ENCODE results near the gene BAD. TPM values are rescaled to one million over a fixed set of nuclear protein-coding genes. Genes with fewer than 3 reads are reported as not detected.
A peak's percentile ranks its signal among the peaks of the same experiment; 100 is the strongest.

BAD gene
- total and polyA plus RNA-seq, 10 of the 15 experiments (the other 5 are each of a cell fraction or from before 2014, with no cell fraction given) = 1.5 to 67.2 (median 39.6) TPM

GRCh38 chr11:64284048-64284961 is at the start of gene BAD (continued):
- TF ChIP-seq NR2C2 (IDR thresholded peaks at IDR 0.05; ENCODE audit: borderline replicate concordance, control insufficient read depth, insufficient read length, low read depth) = no peak
- no peak for TF ChIP-seq ZNF384 (IDR thresholded peaks at IDR 0.05; ENCODE audit: borderline replicate concordance, low read depth, low read length)
- peak; percentile 31 for TF ChIP-seq TAF1 (IDR thresholded peaks at IDR 0.05; ENCODE audit: borderline replicate concordance, low read depth, low read length)
- TF ChIP-seq TCF7 (IDR thresholded peaks at IDR 0.05; ENCODE audit: borderline replicate concordance) = no peak
- no peak for TF ChIP-seq NFYA (IDR thresholded peaks at IDR 0.05; ENCODE audit: borderline replicate concordance, low read depth, low read length)
- TF ChIP-seq ZZZ3 (IDR thresholded peaks at IDR 0.05; ENCODE audit: control insufficient read depth, insufficient read length, low read depth) = no peak
- TF ChIP-seq MEF2B (IDR thresholded peaks at IDR 0.05; ENCODE audit: partially characterized antibody, poor library complexity, severe bottlenecking) = no peak
- TF ChIP-seq EGR1 (IDR thresholded peaks at IDR 0.05; ENCODE audit: borderline replicate concordance in 1 of 2, low read depth in 2 of 2, low read length in 2 of 2) = no peak
- no peak for TF ChIP-seq HDAC2 (IDR thresholded peaks at IDR 0.05)
- TF ChIP-seq SRF (IDR thresholded peaks at IDR 0.05; ENCODE audit: low read depth in 2 of 2, low read length in 2 of 2) = no peak
- TF ChIP-seq SUZ12 (IDR thresholded peaks at IDR 0.05; ENCODE audit: unreplicated experiment) = no peak
- TF ChIP-seq MEF2A (IDR thresholded peaks at IDR 0.05; ENCODE audit: insufficient read depth, low read depth, low read length) = no peak
- TF ChIP-seq, protein P1, sequence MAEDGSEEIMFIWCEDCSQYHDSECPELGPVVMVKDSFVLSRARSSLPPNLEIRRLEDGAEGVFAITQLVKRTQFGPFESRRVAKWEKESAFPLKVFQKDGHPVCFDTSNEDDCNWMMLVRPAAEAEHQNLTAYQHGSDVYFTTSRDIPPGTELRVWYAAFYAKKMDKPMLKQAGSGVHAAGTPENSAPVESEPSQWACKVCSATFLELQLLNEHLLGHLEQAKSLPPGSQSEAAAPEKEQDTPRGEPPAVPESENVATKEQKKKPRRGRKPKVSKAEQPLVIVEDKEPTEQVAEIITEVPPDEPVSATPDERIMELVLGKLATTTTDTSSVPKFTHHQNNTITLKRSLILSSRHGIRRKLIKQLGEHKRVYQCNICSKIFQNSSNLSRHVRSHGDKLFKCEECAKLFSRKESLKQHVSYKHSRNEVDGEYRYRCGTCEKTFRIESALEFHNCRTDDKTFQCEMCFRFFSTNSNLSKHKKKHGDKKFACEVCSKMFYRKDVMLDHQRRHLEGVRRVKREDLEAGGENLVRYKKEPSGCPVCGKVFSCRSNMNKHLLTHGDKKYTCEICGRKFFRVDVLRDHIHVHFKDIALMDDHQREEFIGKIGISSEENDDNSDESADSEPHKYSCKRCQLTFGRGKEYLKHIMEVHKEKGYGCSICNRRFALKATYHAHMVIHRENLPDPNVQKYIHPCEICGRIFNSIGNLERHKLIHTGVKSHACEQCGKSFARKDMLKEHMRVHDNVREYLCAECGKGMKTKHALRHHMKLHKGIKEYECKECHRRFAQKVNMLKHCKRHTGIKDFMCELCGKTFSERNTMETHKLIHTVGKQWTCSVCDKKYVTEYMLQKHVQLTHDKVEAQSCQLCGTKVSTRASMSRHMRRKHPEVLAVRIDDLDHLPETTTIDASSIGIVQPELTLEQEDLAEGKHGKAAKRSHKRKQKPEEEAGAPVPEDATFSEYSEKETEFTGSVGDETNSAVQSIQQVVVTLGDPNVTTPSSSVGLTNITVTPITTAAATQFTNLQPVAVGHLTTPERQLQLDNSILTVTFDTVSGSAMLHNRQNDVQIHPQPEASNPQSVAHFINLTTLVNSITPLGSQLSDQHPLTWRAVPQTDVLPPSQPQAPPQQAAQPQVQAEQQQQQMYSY (CRISPR knock-in tag; IDR thresholded peaks at IDR 0.05) = no peak
- no peak for TF ChIP-seq MYB (IDR thresholded peaks at IDR 0.05; ENCODE audit: borderline replicate concordance, low read depth, low read length)
- TF ChIP-seq POLR2AphosphoS5 (IDR thresholded peaks at IDR 0.05; ENCODE audit: low read length) = no peak
- no peak for TF ChIP-seq IKZF1 (conservative IDR thresholded peaks at IDR 0.05)
- TF ChIP-seq HDAC6 (IDR thresholded peaks at IDR 0.05; ENCODE audit: unreplicated experiment) = no peak
- TF ChIP-seq MAX (IDR thresholded peaks at IDR 0.05; ENCODE audit: low read depth, low read length) = 0 out of 2 replicates have a peak, but pooled peaks have one; percentile 26
- TF ChIP-seq NR2C1 (IDR thresholded peaks at IDR 0.05) = peak; percentile 52
- TF ChIP-seq CBFB (IDR thresholded peaks at IDR 0.05; ENCODE audit: low read depth) = no peak
- TF ChIP-seq YBX1 (IDR thresholded peaks at IDR 0.05) = no peak
- TF ChIP-seq BACH1 (IDR thresholded peaks at IDR 0.05; ENCODE audit: borderline replicate concordance) = 0 out of 2 replicates have a peak, but pooled peaks have one; percentile 19
